ENCODE measurements around the gene IPO4.

Gene IPO4

GRCh38 chr14:24179294-24179960 is 9.2 kb downstream of the IPO4 start:
- TF ChIP-seq CTCF (IDR thresholded peaks at IDR 0.05; ENCODE audit: control insufficient read depth, insufficient read depth, low read depth, low read length, missing control alignments) = no peak
- no peak overlapping the region for H3K4me3 ChIP-seq (ENCODE audit: control insufficient read depth, low read depth, low read length)
- no peak for DNase-seq (ENCODE audit: low read depth)

- no peak overlapping the region for H3K4me3 ChIP-seq (ENCODE audit: control insufficient read depth, low read depth, low read length)
- no peak for TF ChIP-seq CTCF (IDR thresholded peaks at IDR 0.05; ENCODE audit: control insufficient read depth, insufficient read depth, low read depth, low read length, missing control alignments)
- DNase-seq (ENCODE audit: low read depth) = no peak
These were observed 10.0 kb downstream of the IPO4 start for GRCh38 chr14:24178399-24179178.

GRCh38 chr14:24177891-24178290 is 10.7 kb downstream of the IPO4 start:
- DNase-seq (ENCODE audit: low read depth) = no peak
- no peak for TF ChIP-seq CTCF (IDR thresholded peaks at IDR 0.05; ENCODE audit: control insufficient read depth, insufficient read depth, low read depth, low read length, missing control alignments)
- no peak overlapping the region for H3K4me3 ChIP-seq (ENCODE audit: control insufficient read depth, low read depth, low read length)

- TF ChIP-seq CTCF (IDR thresholded peaks at IDR 0.05; ENCODE audit: control insufficient read depth, insufficient read depth, low read depth, low read length, missing control alignments) = no peak
- no peak for DNase-seq (ENCODE audit: low read depth)
- H3K4me3 ChIP-seq (ENCODE audit: control insufficient read depth, low read depth, low read length) = no peak overlapping the region
These were observed 11.4 kb downstream of the IPO4 start for GRCh38 chr14:24177041-24177825.

- no peak for DNase-seq (ENCODE audit: low read depth)
- no peak for TF ChIP-seq CTCF (IDR thresholded peaks at IDR 0.05; ENCODE audit: control insufficient read depth, insufficient read depth, low read depth, low read length, missing control alignments)
- H3K4me3 ChIP-seq (ENCODE audit: control insufficient read depth, low read depth, low read length) = no peak overlapping the region
These were observed 12.0 kb downstream of the IPO4 start for GRCh38 chr14:24176599-24176998.

GRCh38 chr14:24172871-24173281 is 15.7 kb downstream of the IPO4 start:
- no peak for TF ChIP-seq CTCF (IDR thresholded peaks at IDR 0.05; ENCODE audit: control insufficient read depth, insufficient read depth, low read depth, low read length, missing control alignments)
- H3K4me3 ChIP-seq (ENCODE audit: control insufficient read depth, low read depth, low read length) = no peak overlapping the region
- DNase-seq (ENCODE audit: low read depth) = no peak

Measured in AG09309 (cell line).